Glutamatergic neuron (in vitro differentiated cells): Measurements from ENCODE around the gene CARD9. TPM values are rescaled to one million over a fixed set of nuclear protein-coding genes. Genes with fewer than 3 reads are reported as not detected.

ENCODE experiments used
- DNase-seq: peaks from one replicate; pipeline ENCODE4 v3.0.0; 2022
- H3K27ac Mint-ChIP-seq: one replicate; pipeline ENCODE4 v1.8.0; 2020; ENCODE audit warnings: mild to moderate bottlenecking, mixed read lengths, inconsistent platforms; ENCODE audit not compliant: unreplicated experiment
- H3K27me3 Mint-ChIP-seq: one replicate; pipeline ENCODE4 v1.8.0; 2020; ENCODE audit warnings: mild to moderate bottlenecking, moderate library complexity, mixed read lengths, inconsistent platforms; ENCODE audit not compliant: unreplicated experiment
- H3K36me3 Mint-ChIP-seq: one replicate; pipeline ENCODE4 v1.8.0; 2020; ENCODE audit warnings: mild to moderate bottlenecking, mixed read lengths, inconsistent platforms; ENCODE audit not compliant: unreplicated experiment
- H3K4me1 Mint-ChIP-seq: one replicate; pipeline ENCODE4 v1.8.0; 2020; ENCODE audit warnings: mild to moderate bottlenecking, low read depth, mixed read lengths, inconsistent platforms; ENCODE audit not compliant: unreplicated experiment
- H3K4me3 Mint-ChIP-seq: one replicate; pipeline ENCODE4 v1.8.0; 2020; ENCODE audit warnings: mild to moderate bottlenecking, mixed read lengths, inconsistent platforms; ENCODE audit not compliant: unreplicated experiment
- H3K9me3 Mint-ChIP-seq: one replicate; pipeline ENCODE4 v1.8.0; 2020; ENCODE audit warnings: mild to moderate bottlenecking, moderate library complexity, mixed read lengths, inconsistent platforms; ENCODE audit not compliant: unreplicated experiment
- CTCF ChIP-seq: fragments of 200-600 bp; sonication (generic); IDR thresholded peaks from one replicate; pipeline ENCODE4 v1.5.0; 2021; ENCODE audit not compliant: partially characterized antibody, unreplicated experiment
- total RNA-seq: library from RNA; stranded (reverse); fragmentation: NEBNext Ultra II Directional; extraction: Animal tissue kit (Norgen Biotek cat#: 25700); gene quantifications from one replicate; pipeline ENCODE4 v1.2.1, GENCODE V29; 2021; ENCODE audit not compliant: unreplicated experiment

Gene CARD9
- total RNA-seq, 1 donor from 2014 or later, result 4.1 TPM

GRCh38 chr9:136358016-136358415, 15.5 kb downstream of the CARD9 start:
- H3K36me3 Mint-ChIP-seq, result no peaks in the 10 kb centered on the region
- no peak overlapping the region for H3K27ac Mint-ChIP-seq
- no peak overlapping the region for H3K4me3 Mint-ChIP-seq
- no peak for TF ChIP-seq CTCF
- peaks cover 3% of the 10 kb centered on the region for H3K4me1 Mint-ChIP-seq
- peaks cover 13% of the 10 kb centered on the region for H3K9me3 Mint-ChIP-seq
- H3K27me3 Mint-ChIP-seq, result peaks cover 8% of the 10 kb centered on the region
- no peak for DNase-seq

- TF ChIP-seq CTCF, result no peak
- Mint-ChIP-seq H3K27me3 (peaks cover 5% of the 10 kb centered on the region), H3K9me3 (peaks cover 12% of the 10 kb centered on the region), H3K27ac (no peak overlapping the region), H3K4me3 (no peak overlapping the region), H3K36me3 (no peaks in the 10 kb centered on the region), H3K4me1 (peaks cover 2% of the 10 kb centered on the region)
- DNase-seq, result no peak
These were observed 16.2 kb downstream of the CARD9 start for GRCh38 chr9:136357202-136357725.

- no peak overlapping the region for H3K4me3 Mint-ChIP-seq
- H3K4me1 Mint-ChIP-seq, result peaks cover 2% of the 10 kb centered on the region
- TF ChIP-seq CTCF, result no peak
- no peak for DNase-seq
- peaks cover 14% of the 10 kb centered on the region for H3K9me3 Mint-ChIP-seq
- peaks cover 5% of the 10 kb centered on the region for H3K27me3 Mint-ChIP-seq
- H3K27ac Mint-ChIP-seq, result no peak overlapping the region
- H3K36me3 Mint-ChIP-seq, result no peaks in the 10 kb centered on the region
These were observed 17.6 kb downstream of the CARD9 start for GRCh38 chr9:136355616-136356557.

- Mint-ChIP-seq H3K4me1 (peaks cover 2% of the 10 kb centered on the region), H3K4me3 (no peak overlapping the region), H3K27ac (no peak overlapping the region), H3K9me3 (peaks cover 9% of the 10 kb centered on the region), H3K36me3 (no peaks in the 10 kb centered on the region), H3K27me3 (peaks cover 2% of the 10 kb centered on the region)
- DNase-seq, result no peak
- no peak for TF ChIP-seq CTCF
These were observed 18.8 kb downstream of the CARD9 start for GRCh38 chr9:136354592-136355085.
